HL-60/S4 treated with retinoic acid at 250 ng/mL for 4 days and 3 days (cell line): ENCODE measurements around the gene UBA3.

Experiments used
- in situ Hi-C: fragments of 300-500 bp; cut with MboI; formaldehyde crosslinking; loops from 2 replicates; pipeline ENCODE4 v1.7.0; 2022; ENCODE audit warnings: low sequenced_read_pairs

UBA3 gene

DNA sequence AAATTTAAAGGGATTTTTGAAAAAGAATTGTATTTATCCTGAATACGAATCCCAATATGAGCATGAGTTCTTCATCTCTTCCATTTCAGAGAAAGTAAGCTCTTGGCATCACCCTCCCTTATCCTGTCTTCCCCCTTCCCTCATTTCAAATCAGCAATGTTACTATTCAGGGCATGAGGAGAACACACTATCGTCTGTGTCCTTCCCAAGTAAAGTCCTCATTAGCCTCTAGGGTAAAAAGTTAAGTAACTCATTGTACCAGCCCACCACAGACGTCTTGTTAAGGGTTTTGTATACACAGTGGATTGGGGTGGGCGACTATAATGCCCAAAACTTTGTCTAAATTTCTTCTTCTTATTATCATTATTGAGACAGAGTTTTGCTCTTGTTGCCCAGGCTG lies 19.4 kb upstream of the UBA3 start:
- in situ Hi-C loops, result no loop called here

DNA sequence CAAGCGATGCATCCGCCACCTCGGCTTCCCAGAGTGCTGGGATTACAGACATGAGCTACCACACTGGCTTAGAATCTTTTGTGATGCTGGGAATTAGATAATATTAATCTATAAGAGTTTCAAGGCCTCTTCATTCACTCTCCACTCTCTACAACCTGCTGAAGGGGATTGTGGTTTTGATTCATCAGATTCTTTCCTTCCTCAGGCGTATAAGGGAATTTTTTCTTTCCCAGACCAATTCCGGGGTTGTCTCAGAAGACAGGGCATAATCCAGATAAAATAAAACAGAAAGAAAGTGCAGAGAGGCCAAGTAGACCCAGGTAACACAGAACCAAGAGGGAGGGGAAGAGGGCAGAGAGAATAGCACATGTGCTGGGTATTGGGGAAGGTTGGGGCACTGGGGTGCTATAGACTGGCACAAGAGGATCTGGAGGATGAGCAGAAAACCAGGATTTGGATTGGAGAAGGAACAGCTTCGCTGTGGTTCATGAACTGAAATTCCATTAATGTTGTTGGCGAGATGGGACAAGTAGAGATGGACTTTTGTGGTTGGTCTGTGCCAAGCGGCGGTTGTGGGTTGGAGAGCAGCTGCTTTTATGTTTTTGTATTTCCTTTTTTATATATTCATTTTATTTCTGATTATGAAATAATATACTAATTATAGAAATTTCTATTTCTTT lies 17.4 kb upstream of the UBA3 start:
- in situ Hi-C loops, result no loop called here

DNA sequence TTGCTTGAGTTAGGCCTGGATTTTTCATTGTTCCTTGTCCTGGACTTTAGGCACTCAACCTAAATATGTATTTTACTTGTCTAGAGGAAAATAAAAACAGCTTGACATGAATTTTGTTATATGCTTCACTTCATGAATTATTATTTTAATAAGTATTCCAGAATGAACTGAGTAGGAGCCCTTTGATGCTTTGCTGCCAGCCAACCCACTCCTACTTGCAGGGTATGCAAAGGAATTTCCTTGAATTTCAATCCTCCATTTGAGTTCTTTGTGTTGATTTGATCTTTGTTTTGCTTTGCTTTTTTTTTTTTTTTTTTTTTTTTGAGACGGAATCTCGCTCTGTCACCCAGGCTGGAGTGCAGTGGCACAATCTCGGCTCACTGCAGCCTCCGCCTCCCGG lies 16.1 kb upstream of the UBA3 start:
- in situ Hi-C loops, result no loop called here

DNA sequence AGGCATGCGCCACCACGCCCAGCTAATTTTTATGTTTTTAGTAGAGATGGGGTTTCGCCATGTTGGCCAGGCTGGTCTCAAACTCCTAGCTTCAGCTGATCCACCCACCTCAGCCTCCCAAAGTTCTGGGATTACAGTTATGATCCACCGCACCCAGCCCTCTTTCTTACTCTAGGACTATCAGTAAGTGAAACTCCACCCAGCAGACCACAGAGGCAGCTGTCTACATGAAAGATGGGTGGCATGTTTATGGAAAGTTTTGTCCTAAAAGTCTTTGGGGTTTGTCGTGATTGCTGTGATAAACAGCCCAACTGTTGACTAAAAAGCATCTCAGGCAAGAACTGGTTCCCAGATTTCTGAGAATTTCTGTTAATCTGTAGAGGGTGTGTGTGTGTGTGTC lies 15.5 kb upstream of the UBA3 start:
- in situ Hi-C loops, result no loop called here

DNA sequence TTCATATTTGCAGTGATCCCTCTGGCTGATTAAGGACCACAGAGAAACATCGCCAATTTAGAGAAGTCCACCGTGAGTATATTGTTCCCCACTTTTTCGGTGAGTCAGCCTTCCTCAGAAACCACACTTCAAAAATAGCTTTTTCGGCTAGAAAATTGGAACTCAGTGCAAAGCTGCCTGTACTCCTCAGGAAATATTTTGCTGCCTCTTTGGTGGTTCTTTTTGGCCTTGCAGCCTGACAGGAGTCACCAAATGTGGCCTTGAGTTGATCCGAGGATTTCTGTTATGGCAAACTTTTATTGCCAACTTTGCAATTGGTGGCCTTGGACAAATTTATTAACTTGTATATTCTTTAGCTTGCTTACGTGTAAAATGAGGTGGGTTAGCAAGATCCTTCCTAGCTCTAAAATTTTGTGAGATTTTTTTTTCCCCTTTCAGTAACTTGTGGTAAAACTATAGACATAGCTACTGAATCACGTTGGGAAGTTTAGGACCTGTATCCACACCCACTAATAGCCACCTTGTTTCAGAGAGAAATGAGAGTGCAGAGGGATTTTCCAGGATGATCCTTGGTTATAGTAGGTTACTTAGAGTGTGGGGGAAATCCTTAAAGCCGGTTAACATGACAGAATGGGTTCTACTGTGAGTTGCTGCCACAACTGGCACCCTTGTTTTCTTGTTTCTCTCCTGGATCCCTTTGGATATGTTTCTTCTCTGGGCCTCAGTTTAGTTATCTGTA lies 14.5 kb upstream of the UBA3 start:
- in situ Hi-C loops, result no loop called here

DNA sequence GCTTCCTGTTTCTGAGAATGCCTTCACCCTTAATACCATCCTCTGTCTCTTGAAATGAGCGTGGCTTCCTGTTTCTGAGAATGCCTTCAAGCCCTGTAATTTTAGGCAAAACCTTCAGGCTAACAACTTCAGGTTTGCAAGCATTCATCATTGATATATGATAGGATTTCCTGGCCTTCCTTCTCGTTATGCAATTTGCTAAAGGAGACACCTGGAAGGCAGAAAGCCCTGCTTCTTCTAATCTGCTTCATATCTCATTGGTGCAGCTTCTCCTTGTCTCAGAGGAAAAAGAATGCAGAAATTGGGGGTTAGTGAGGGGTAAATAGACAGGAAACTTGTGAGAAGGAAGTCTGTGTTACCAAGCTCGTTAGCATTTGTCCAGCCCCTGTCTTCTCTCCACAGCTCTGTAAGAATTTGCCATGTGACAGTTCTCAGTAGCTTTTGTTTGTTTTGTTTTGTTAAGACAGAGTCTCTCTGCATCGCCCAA lies 11.9 kb upstream of the UBA3 start:
- in situ Hi-C loops, result no loop called here

DNA sequence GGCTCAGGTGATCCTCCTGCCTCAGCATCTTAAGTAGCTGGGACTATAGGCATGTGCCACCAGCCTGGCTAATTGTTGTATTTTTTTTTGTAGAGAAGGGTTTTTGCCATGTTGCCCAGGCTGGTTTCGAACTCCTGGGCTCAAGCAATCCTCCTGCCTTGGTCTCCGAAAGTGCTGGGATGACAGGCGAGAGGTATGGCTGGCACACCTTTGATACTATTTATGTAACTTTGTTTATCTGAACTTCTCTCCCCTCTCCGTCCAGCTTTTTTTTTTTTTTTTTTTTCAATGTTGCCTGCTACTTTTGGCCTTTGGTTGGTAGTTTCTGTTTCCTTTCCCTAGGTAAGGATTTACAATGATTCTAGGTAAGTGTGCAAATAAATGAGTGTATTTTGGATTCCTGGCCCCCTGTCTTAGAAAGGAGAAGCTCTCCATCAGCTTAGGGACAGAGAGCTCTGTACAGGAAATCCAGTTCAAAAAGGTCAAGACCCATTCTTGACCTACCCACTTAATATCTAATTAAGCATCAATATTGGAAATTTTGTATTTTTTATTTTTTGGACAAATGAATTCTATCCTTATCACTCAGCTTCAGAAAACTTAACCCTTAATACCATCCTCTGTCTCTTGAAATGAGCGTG lies 11.3 kb upstream of the UBA3 start:
- in situ Hi-C loops, result no loop called here

DNA sequence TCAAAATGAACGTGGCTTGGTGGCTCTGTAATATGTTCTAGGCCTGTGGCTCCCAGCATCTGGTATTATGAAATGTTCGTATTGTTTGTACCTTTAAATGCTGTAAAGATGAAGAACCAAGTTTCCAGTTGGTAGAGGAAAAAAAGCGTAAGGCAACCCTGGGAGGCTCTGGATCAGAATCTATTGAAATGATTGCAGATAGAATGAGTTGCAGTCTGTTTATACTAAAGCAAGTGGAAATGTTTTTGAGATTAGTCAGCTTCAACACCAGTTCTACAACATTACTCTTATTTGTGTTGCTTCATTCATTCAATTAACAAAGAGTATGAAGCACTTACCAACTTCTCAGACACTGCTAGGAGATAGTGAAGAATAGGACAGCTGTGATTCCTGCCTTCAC lies 9.9 kb upstream of the UBA3 start:
- in situ Hi-C loops, result no loop called here

DNA sequence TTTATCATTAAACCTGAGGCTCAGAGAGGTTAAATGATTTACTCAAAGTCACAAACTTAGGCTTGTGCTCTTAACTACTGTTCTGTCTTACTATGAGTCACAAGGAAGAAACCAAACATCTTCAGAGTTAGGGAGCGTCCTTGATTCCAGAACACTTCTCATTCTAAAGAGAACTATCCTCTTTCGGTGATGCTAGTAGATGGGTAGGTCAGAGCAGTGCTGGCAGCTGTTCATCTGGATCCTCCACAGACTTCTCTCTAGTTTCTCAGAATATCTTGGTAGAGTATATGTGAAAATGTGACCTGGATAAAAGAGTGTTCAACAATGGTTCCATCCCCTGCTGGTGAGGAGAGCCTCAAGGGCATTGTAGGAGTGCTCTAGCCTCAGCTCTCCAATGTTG lies 7.9 kb upstream of the UBA3 start:
- in situ Hi-C loops, result no loop called here

DNA sequence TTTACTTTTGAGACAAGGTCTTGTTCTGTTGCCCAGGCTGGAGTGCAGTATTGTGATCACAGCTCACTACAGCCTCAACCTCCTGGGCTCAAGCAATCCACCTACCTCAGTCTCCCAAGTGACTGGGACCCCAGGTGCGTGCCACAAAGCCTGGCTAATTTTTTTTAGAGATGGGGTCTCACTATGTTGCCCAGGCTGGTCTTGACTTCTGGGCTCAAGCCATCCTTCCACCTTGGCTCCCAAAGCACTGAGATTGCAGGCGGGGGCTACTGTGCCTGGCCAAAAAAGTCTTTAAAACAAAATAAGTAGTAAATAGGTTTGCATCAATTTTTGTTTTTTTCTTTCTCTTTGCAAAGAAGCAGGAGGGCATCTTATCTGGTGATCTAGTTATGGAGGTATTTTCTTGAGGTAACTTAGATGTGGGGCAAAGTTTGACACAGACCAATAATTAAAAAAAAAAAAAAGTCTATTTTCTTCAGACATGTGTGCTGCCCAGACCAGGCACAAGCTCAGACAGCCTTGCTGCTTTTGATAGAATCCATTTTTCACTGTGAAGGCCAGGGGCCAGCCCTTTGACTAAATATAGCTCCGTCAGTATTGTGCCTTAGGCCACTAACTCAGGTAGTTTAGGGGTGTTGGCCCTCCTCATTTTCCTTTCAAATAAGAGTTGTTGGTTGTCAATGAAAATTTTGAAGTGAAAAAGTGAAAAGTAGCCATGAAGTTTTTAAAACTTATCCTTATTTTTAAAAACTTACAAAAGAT lies 7.0 kb upstream of the UBA3 start:
- in situ Hi-C loops, result no loop called here

DNA sequence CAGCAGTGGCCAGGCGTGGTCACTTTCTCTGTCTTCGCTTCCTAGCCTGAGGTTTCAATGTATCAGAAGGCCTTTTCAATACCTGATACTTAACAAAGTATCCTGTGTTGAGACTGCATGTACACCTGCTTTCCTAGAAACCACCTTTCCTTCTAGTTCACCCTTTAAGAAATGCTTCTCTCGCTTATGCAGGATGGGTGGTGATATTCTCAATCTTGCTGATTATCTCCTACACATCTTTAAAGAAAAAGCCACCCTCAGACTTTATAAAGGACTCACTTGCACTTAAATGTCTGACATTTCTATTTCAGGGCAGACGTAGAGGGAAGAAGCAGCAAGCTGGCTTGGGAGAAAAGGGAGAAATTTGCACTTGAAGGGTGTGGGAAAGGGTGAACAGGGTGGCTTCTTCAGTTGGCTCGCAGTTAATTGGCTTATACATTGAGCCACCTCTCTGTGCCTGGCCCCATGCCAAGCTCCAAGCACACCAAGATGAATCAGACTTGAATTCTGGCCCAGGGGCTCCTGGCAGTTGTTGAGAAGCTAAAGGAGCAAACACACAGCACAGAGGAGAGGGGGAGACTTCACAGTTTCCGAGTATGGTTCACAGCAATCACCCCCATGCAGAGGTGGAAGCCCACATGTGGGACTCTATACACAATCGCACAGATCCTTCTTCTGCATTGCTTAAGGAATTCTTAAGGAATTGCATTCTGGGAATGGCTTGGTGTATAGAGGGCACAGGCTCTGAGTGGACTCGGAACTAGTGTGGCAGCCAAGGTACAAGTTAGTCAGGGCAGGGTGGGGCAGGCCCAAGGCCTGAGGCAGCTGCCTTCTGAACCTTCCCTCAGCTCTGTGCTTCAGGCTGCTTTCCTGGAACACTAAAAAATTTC lies 5.9 kb upstream of the UBA3 start:
- in situ Hi-C loops, result no loop called here

DNA sequence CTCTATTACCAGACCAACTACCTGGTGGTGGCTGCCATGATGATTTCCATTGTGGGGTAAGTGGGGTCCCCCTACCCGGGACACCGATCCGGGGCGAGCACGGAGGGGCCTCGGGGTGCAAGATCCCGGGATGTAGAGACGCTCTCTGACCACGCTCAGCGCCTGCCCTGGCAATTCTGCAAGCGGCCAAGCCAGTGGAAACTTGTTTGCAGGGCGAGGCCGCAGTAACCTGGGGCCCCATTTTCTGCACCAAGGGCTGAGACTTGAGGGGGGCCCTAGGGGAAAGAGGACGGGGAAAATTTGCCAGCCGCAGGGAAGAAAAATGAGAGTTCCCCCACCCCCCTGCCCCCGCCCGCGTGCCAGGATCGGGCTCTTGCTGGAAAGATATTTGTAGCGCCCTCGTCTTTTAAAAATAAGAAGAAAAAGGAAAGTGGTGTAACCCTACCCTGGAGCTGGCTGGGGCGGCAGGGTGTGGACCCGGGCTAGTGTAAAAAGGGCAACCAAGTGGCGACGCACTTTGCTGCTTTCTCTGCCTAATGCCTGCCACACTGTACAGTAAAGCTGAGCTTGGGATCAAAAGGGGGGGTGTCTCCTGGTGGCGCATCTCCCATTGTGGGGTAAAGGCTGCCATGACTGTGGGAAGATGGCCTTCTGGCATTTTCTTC lies 5.1 kb upstream of the UBA3 start:
- in situ Hi-C loops, result no loop called here

DNA sequence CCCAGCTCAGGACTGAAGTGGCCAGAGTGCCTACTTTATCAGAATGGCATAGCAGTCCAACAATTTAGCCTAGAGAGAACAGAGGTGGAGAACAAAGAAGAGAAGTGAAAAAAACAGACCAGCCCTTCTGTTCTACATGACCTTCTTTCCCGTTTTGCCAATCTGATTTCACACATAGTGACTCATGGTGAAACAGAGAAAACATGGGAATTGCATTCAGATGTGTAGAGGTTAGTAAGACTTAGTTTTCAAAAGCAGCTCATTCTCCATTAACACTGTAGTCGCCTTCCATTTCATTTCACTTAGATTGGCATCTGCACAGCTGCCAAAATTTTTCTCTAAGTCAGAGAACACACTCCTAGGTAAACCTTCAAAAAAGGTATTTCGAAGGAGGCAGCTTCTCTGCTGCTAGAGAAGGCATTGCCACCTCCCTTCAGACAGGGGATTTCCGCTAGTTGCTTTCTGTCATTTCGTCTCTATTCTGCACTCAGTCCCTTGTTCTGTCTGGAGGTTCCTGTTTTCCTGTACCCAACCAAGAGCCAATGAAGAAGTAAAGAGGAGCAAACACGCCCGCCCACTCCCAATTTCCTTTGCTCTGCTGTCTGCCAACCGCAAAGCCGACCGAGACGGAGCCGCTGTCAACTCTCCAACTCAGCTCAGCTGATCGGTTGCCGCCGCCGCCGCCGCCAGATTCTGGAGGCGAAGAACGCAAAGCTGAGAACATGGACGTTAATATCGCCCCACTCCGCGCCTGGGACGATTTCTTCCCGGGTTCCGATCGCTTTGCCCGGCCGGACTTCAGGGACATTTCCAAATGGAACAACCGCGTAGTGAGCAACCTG lies 4.4 kb upstream of the UBA3 start, which contains the start of gene ARL6IP5:
ARL6IP5 (plus strand) TSS at position 612 of the 842 bp plus-strand sequence; CDS start at position 723, 111 bp downstream.
- in situ Hi-C loops, result no loop called here

DNA sequence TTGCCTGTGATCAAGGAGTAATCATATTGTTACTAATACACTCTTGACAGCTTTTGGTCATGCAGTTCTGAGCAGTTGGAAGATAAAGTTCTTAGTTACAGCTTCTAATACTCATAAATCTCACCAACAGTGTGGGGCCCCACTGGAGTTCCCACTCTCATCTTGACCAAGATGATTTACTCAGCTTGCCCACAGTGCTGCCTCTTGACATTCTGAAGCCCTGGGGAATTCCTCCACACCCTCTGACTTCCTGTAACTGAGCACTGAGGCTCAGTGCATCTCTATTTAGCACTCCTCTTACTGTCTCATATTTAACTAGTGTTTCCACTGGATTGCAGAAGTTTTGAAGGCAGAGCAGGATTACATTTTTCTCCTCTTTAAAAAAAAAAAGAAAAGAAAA lies 2.6 kb upstream of the UBA3 start:
- in situ Hi-C loops, result no loop called here

DNA sequence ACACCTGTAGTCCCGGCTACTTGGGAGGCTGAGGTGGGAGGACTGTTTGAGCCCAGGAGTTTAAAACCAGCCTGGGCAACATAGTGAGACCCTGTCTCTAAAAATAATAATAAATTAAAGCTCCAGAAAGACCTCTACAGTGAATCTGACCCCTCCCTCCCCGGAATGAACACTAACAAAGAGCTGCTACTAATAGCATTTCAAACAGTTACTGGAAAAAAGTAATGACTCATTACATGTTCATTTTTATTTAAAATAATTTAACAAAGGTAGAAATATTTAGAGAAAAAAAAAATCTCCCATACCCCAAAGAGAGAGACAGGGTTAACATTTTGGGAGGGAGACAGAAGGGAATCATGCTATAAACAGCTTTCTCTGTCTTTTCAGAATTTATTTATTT lies 2.2 kb upstream of the UBA3 start:
- in situ Hi-C loops, result no loop called here

DNA sequence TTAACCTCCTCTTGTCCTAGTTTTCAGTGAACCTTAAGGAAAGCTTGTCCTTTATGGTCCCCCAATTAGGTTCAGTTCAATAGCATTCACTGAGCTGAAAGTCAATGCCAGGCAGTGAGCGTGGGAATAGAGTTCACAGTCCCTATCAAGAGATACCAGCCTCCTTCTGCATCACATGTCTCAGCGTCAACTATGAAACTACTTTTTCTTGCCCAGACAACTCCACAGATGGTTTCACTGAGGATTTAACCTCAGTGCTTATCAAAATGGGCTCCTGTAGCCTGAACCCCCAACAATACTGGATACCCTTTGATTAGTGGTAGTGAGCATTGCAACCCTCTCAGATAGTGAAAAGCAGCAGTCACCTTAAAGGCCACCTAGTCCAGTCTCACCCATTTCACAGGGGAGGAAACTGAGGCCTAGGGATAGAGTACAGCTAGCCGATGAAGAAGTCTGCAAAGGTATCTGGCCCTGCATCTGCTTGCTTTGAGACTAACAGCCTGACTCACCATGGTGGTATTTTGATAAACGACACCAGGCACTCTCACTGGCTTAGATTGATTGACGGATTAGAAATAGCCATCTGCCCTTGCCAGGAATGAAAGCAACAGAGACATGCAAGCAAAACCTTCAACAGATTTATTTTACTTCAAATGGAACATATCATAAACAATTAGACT lies 1.6 kb upstream of the UBA3 start:
- in situ Hi-C loops, result no loop called here

DNA sequence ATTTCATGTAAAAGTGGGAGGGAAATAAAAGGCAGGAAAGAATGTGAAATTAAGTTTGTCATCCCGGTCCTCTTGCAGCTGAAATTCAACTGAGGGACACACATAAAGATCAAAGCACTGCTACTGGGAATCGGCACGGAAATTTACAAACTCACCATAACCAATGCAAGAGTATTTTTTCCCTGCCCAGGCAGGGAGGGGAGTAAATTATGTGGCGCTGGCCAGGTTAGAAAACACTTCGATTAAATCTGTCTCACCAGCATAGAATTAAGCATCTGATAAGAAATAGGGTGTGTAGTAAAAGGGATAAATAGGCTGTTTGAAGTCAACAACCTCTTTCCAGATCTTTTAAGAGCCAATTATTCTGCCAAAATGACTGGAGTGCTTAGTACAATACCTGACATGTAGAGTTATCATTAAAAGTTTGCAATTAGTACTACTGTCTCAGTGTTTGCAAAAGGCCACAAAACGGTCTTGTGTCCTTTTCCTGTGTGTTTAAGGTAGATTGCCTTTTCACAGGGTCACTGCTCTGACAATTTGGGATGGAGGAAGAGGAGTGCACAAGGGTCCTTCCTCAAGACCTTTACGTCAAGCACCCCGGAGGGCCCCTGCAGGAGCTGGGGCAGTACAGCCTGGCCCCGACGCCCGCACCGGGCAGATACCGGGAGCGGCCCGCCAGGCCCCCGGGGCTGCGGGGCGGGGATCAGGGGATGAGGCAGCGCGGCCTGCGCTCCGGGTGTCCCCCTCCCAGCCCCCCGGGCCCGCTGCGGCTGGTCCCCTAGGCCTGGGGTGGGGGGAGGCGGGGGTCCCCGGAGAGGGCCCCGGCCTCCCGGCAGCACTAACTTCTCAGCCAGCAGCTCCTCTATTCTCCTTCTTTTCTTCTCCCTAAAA lies 651 bp downstream of the UBA3 start:
- in situ Hi-C loops, result no loop called here
